Stimulated activated CD4-positive, alpha-beta T cell treated with anti-CD3 and anti-CD28 coated beads, Interleukin-1b, Interleukin-23, amount 100 ng/mL, for 4 hours (primary cell): ENCODE measurements around the gene JAML.

ENCODE experiments used
- DNase-seq, 2 donors: peaks; one replicate each; pipeline ENCODE4 v3.0.0-alpha.2; 2020; ENCODE audit warnings: low read depth in 2 of 2

JAML gene, protein sequence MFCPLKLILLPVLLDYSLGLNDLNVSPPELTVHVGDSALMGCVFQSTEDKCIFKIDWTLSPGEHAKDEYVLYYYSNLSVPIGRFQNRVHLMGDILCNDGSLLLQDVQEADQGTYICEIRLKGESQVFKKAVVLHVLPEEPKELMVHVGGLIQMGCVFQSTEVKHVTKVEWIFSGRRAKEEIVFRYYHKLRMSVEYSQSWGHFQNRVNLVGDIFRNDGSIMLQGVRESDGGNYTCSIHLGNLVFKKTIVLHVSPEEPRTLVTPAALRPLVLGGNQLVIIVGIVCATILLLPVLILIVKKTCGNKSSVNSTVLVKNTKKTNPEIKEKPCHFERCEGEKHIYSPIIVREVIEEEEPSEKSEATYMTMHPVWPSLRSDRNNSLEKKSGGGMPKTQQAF

DNA sequence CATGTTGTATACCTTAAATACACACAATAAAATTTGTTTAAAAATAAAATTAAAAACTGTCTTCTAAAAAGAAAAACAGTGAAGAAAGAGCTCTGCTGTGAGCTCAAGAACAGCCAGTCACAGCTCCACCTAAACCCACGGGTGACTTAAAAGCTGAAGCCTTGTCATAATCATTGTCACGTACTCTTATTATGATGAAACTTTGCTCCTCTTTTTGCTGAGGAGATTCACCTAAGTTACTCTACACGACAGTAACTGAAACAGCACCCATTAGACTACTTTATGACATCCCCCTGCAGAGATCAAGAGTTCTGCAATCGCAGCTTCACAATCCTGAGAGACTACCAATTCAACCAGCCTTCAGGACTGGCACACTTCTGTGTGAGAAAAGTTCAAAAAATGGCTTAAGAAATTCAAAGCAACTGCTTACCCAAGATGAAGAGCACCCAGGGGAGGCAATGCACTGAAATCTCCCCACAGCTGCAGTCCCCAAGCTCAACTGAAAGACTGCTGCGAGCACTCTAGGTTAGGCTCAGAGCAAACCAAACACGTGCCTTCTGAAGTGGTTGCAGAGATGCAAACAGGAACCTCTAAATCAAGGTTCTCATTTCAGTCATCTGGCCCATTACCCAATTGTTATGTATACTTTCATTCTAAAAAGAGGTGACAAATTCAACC lies at the start of gene JAML:
JAML (minus strand) TSS at position 501 of the 678 bp plus-strand sequence. CDS start 10,145 bp downstream, outside the sequence.
- DNase-seq = peak in 1 of 2 donors; percentile 41

DNA sequence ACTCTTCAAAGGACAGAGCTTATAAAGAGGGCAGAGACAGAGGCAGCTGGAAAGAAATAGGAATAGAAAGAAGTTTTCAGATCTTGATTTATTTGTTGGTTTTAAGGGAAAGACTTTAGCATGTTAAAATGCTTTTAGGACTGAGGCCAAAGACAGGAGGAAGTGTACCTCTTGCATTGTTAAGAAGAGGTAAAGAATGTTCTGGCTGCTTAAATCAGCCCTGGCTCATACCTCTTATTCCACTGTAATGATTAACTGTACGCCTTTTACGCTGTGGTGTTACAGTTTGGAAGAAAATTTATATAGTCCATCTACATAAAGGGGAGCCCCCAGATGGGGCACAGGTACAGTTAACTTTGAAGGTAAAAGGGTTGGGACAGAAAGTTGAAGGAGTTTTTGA lies 49.4 kb upstream of the JAML start:
- no peak for DNase-seq

DNA sequence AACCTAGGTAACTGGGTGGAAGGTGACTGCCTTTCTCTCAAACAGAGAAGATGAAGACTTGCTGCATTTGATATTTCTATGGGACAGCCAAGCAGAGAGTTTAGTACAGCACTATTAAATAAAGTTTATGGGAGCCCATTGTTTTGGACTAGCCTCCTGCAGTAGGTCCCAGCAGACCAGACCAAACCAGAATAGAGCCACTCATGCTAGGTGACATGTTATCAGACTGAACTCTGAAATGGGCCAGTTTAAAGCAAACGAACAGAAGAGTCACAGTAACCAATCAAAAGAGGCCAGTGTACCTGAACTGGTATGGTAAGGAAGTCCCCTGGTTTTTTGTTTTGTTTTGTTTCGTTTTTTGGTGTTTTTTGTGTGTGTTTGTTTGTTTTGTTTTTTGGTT lies 47.2 kb upstream of the JAML start:
- no peak for DNase-seq

DNA sequence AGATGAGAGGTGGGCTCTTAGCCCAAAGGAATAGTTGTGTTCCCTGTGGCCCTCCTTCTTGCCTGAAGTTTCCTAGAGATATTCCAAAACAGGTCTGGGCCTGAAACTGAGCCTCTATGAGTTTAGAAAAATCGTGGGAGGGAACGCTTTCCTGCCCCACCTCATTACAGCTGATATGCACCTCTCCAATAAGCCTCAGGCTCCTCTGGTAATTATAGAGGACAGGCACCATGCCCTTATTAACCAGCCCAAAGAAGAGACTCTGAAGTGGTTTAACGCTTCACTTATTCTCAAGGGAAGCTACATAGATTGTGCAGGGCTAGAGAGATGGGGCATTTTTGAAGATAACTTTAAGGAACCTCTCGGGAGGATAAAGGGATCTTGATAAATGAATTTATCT lies 42.7 kb upstream of the JAML start:
- DNase-seq = no peak

DNA sequence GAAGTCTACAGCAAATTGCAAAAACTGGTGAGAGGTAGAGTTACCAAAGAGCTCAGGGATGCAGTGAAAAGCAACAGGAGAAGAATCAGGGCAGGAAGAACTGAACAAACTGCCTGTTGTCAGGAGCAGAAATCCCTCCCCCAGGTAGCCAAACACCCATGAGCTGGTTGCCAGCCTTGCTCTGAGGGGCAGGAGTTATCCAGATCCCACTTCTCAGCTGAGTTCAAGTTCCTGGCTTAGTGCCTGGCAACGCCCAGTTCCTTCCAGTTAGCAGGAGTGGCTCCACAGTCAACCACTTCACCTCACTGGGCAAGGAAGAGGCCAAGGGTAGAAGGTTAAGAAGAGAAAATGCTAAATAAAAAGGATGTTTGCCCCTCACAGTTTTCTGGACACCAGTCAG lies 41.1 kb upstream of the JAML start:
- no peak for DNase-seq

DNA sequence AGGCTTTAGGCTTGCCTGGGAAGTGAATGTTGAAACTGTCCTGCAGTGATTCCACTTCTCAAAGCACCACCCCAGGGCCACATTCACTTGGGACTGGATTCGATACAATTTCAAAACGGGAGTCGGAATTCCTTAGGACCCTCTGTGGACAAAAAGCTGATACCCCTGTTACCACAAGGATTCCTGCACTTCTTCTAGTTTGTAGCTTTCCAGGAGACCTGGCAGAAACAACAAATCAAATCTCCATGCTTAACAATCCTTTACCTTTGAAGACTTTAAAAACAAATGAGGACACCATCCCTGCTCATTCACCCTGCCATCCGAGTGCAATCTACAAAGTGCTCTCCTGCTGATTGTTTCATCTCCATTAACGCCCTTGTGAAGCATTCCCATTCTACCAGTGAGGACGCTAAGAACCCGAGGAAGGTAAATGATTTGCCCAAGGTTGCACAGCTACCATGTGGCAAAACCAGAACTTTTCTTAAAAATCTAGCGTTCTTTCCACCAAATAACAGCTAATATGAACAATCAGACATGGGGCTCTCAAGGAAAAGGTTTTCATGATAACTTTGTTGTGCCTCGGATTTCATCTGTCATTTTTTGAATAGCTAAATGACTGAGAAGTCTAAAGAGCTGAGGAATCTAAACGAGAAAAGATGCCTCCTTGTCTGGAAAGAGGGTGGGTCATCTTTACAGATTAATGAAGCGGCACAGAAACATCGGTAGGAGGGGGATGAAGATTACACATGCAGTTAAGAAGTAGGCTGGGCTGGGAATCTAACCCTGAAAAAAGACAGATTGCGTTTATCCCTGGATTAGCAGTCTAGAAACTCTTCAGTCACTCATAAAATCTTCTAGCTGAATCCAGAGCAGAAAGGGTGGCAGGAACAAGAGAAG lies 40.0 kb upstream of the JAML start:
- no peak for DNase-seq

DNA sequence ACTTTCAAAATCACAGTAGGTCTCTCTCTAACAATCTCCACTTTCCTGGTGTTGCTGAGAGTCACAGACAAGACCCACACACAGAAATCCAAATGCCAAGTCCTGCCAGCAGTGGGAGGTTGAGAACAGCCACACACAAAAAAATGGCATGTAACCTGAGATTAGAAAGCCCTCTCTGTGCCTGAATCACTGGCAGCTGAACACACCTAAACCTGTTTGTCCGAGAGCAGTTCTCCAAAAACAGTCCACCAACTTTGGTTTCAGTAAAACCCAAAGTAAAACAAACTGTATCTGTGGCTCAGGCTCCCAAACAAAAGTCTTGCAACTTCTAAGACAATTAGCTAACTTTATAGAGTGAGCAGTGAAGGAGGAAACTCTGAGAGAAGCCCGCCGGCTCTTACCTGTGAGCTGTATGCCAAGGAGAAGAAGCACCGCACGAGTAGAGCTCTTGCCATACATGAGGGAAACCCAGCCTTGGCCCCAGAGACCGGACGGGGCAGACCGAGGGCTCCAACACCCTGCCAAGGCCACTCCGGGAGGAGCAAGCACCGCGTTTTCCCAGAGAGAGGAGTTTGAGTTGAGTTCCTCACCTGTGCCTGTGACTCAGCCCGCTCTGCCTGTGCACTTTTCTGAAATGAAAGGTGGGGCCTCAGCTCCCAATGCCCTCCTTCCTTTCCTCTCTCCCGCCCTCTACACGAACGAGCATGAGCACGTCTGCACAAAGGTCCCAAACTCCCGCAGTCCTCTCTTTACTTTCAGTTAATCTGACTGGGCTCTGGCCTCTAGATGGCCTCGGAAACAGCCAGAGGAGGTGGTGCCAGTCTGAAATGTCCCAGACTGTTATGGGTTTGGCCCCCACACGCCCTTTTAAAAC lies 39.1 kb upstream of the JAML start, which contains the start of gene MPZL2:
MPZL2 (minus strand) TSS at position 603 of the 874 bp plus-strand sequence; CDS start at position 459, 144 bp downstream.
- peak in 1 of 2 donors; percentile 19 for DNase-seq

DNA sequence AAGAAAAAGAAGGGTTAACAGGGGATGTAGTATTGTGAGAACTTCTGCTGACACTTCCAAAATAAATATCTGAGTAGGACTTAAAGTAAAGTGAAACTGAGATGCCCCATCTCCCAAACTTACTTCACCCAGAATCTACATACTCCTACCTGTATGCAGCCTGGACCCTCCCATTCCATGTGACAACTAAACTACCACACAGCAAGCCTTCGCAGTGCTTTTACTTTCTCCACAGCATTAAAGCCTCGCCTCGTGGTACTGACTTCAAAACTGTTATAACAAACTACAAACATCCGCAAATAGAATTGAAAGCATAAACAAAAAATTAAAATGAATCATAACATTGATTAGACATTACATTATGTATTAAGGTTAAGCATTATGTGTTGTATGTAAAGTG lies 38.3 kb upstream of the JAML start:
- no peak for DNase-seq

DNA sequence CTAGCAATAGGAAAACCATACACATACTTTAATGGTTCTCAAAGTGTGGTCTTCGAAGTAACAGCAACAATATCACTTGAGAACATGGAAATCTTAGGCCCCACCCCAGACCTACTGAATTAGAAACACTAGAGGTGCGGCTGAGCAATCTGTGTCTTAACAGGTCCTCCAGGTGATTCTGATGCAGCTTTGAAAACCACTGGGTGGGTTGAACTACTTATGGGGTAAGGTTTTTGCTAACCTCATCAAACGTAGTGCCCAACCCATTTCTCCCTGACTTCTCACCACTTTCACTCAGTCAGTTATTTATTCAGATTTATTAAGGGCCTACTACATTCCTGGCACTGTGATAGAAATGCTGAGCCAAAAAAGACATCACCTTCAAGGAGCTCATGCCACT lies 35.5 kb upstream of the JAML start:
- no peak for DNase-seq

DNA sequence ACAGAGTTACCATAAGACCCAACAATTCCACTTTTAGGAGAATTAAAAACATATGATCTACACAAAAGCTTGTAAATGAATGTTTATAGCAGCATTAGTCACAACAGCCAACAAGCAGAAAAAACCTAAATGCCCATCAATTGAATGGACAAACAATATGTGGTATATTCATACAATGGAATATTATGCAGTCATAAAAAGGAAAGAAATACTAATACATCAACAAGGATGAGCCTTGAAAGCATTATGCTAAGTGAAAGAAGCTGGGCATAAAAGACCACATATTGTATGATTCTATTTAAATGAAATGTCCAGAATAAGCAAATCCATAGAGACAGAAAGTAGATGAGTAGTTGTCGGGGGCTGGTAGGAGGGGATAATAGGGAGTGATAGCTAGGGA lies 34.3 kb upstream of the JAML start:
- DNase-seq = no peak

DNA sequence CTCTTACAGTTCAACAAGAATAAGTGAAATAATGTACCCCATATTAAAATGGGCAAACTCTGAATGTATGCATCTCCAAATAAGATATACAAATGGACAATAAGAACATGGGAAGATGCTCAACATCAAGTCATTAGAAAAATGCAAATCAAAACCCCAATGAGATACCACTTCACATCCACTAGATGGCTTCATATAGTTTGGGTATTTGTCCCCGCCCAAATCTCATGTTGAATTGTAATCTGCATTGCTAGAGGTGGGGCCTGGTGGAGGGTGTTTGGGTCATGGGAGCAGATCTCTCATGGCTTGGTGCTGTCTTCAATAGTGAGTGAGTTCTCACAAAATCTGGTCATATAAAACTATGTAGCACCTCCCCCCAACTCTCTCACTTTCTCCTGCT lies 33.6 kb upstream of the JAML start:
- no peak for DNase-seq

DNA sequence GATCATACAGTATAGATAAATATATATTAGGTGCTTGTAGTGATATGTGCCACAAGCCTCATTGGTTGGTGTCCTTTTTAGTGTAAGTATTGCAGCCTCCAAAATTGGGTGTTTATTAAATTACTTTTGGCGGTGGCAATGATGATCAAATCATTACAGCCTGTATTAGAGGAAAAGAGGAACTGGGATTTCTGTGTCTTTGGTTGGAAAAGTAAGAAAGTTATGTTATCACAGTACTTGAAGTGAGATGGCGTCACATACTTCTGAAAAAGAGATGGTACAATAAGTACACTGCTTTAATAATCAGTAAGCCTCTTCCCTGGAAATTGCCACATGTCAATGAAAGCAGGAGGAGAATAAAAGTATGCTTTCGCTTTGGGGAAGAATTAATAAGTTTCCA lies 27.9 kb upstream of the JAML start:
- DNase-seq = no peak

DNA sequence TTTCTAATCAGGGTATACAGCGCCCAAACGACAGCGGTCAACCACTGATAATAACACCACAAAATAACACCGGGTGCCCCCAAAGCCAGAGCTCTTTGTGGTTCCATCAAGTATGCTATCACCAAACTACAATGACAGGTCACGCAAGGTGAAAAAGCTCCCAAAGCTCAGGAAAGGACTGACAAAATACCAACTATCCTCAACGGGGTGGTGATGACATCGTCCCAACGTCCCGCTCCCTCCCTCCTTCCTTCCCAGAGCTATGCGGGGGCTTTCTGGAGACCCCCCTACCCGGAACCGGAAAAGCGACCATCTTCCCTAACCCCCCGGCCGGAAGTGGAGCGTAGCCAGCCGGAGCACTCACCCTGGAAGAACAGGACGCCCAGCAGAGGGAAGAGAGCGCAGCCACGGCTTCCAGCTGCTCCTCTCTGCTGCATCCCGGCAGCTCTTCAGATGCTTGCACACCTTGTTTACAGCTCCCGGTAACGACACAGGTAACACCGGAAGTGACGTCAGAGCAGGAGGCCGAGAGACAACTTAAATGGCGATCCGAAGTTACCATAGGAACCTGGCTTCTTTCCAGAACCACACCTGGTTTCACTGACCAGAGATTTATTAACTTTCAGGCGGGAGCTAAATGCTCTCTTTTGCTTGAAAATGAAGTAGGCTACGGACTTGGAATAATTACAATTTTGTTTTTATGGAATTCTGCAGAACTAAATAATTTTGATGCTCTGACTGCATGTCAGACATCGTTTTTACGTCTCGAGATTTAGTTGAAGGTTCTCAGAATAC lies 27.2 kb upstream of the JAML start, which contains the start of gene MPZL3:
MPZL3 (minus strand) TSS at position 508 of the 795 bp plus-strand sequence; CDS start at position 437, 71 bp downstream.
- DNase-seq = peak; percentile 58 to 72

DNA sequence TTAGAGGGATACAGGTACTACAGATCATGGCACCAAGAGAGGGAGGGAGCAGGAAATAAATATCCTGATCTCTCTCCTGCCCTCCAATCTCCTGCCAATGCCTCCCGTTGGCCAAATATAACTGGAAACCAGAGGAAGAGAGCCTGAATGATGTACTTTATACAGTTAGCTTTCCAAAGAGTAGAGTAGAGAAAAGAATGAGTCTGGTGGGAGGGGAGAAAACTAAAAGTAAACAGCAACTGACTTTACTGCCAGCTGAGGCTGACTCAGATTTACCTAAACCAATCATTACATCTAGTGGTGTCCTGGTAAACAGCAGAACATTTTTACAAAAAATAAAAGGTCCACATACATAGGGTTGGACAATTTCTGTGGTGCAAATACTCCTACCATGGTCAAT lies 22.2 kb upstream of the JAML start:
- no peak for DNase-seq

DNA sequence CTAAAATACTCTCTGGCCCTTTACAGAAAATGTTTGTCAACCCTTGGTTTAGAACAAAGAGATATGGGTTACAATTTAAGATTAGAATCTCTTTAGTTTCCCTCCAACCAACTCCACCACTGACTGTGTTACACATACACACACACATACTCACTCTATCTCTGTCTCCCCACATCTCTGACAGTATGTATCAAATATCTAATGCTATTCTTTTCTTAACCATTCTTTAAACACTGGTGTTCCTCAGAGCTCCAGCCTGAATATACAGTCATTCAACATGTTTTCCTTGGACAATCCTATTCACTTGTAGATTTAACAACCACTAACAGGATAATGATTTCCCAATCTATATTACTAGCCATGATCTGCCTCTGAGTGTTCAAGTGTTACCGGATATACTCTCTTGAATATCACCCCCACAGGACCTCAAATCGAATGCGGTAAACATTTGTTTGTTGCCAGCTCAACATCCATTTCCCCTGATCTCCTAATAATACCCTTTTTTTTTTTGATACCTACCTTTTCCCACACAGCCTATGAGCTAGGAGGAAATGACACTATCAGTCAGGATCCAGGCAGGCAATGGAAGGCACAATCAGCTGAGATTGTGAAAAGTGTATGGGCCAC lies 21.2 kb upstream of the JAML start:
- DNase-seq = no peak

DNA sequence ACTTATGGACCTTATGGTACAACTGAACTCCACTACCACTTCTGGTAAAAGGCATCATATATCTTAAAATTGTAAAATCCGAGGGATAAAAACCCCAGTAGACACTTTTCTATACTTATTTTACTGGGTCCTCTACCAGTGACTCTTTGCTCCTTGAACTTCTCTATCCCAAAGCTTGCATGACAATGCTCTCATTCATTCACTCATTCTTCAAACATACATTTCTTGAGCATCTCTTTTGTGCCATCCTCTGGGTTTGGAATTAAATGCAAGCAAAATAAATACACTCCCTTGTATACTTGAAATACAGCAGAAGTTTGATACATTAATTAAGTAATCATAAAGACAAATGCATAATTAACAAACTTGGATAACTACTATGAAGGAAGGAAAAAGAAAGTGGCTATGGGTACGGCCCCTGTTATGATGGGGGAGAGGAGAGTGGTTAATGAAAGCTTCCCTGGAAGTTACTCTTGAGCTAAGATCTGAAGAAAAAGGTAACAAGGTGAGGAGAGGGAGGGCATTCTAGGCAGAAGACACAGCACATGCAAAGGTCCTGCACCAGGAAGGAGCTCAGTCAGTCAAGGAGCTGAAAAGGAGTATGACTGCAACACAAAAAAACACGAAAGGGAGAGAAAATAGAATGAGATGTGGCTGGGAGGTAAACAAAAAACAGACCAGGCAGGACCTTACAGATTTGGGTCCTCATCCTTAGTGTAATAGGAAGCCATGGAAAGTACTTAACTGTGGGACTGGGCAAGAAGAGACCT lies 19.4 kb upstream of the JAML start:
- DNase-seq = no peak

DNA sequence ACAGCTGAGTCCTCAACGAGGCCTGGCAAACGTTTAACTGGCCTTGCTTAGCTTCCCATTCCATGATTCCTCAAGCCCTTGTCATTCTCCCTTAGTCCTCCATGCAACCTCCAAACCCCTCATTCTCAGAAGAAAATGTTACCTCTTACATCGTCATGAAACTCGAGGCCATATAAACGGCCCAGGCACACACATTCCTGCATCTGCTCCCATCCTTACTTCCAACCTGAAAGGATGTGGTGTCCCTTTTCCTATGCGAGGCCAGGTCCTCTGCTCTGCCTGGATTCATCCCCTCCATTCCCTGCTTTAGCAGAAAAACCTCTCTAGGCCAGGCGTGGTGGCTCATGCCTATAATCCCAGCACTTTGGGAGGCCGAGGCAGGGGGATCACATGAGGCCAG lies 18.4 kb upstream of the JAML start:
- DNase-seq = no peak

DNA sequence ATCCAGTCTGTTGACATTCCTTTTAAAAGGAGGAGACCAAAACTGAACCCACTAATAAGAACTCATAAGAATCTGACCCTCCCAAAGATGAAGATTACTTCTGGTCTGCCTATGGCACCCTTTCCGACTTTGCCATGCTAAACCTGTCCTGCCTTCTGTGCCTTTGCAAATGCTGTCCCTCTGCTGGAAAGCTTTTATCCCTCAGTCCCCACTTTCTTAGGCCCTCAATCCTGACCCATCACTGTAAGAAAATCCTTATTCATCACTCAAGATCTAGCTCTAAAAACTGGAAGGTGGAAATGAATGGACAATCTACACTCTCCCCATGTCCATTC lies 16.9 kb upstream of the JAML start:
- no peak for DNase-seq
